ENCODE results near the gene TACR1. TPM values are rescaled to one million over a fixed set of nuclear protein-coding genes. Genes with fewer than 3 reads are reported as not detected.

The TACR1 gene
- total RNA-seq, 1 experiment from 2014 or later = not detected

DNA sequence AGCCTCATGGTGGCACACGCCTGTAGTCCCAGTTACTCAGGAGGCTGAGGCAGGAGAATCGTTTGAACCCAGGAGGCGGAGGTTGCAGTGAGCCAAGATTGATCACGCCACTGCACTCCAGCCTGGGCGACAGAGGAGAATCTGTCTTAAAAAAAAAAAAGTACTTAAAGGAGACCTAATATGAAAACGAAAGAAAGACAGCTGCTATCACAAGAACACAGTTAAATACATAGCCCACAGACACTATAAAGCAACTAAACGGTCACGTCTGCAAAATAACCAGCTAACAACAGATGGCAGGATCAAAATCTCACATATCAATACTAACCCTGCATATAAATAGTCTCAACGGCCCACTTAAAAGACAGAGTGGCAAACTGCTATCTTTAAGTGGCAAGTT lies 43.9 kb upstream of the TACR1 start:
- no peak overlapping the region for H3K9ac ChIP-seq (ENCODE audit: low read length)
- H2AFZ ChIP-seq (ENCODE audit: low read length) = no peak overlapping the region
- H4K20me1 ChIP-seq (ENCODE audit: low read length) = no peaks in the 10 kb centered on the region
- H3K4me1 ChIP-seq (ENCODE audit: insufficient read depth, low read length) = peaks cover 19% of the 10 kb centered on the region
- ChIA-PET CTCF (no interaction called here), POLR2A (ENCODE audit: unreplicated experiment) (no interaction called here)
- no peaks in the 10 kb centered on the region for H3K9me3 ChIP-seq (ENCODE audit: low read length)
- no peaks in the 10 kb centered on the region for H3K27me3 ChIP-seq (ENCODE audit: low read length)
- H3K9me2 ChIP-seq (replicated peaks; ENCODE audit: low read length) = no peaks in the 10 kb centered on the region
- H3K27ac ChIP-seq (ENCODE audit: low read length) = no peak overlapping the region
- no peak for ATAC-seq
- no peak for DNase-seq
- no TSS peak for BruUV-seq (replicated peaks)
- intact Hi-C loops (cut with micrococcal nuclease) = loop anchor here (5.0 kb wide), 2 partner anchors 159 to 326 kb away; no protein-coding TSS in a partner anchor
- no peaks in the 10 kb centered on the region for H3F3A ChIP-seq (ENCODE audit: low read length, unreplicated experiment)
- no peak overlapping the region for H3K4me2 ChIP-seq (ENCODE audit: low read length)
- TF ChIP-seq EZH2phosphoT487 (IDR thresholded peaks at IDR 0.05; ENCODE audit: borderline replicate concordance, low read length) (no peak), EZH2 (IDR thresholded peaks at IDR 0.05; ENCODE audit: low read length, unreplicated experiment) (no peak)
- TF ChIP-seq, protein P1, sequence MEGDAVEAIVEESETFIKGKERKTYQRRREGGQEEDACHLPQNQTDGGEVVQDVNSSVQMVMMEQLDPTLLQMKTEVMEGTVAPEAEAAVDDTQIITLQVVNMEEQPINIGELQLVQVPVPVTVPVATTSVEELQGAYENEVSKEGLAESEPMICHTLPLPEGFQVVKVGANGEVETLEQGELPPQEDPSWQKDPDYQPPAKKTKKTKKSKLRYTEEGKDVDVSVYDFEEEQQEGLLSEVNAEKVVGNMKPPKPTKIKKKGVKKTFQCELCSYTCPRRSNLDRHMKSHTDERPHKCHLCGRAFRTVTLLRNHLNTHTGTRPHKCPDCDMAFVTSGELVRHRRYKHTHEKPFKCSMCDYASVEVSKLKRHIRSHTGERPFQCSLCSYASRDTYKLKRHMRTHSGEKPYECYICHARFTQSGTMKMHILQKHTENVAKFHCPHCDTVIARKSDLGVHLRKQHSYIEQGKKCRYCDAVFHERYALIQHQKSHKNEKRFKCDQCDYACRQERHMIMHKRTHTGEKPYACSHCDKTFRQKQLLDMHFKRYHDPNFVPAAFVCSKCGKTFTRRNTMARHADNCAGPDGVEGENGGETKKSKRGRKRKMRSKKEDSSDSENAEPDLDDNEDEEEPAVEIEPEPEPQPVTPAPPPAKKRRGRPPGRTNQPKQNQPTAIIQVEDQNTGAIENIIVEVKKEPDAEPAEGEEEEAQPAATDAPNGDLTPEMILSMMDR (conservative IDR thresholded peaks at IDR 0.05; ENCODE audit: low read depth, low read length) = no peak
- H3K36me3 ChIP-seq (ENCODE audit: low read depth, low read length) = no peaks in the 10 kb centered on the region
- H3K4me3 ChIP-seq (ENCODE audit: low read length) = no peak overlapping the region
- no peaks in the 10 kb centered on the region for H3K79me2 ChIP-seq (ENCODE audit: low read length)

DNA sequence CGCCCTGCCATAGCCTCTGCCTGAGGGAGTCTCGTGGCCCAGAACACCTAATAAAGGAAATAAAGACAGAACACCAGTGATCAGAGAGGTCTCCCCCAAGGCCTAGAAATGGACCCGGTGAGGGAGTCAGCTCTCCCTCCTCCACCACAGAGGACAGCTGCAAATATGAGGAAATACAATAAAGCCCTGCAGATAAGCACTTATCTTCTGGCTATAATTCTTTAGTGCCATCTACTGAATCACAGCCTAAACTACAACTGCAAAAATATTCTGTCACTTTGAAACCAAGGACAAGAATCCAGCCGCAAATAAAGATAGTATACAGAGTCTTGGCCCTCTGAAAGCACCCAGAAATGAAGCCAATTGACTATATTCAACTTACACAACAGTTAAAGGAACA lies 42.4 kb upstream of the TACR1 start:
- DNase-seq (peak; percentile 66), ATAC-seq (peak; percentile 63)
- no peaks in the 10 kb centered on the region for H3F3A ChIP-seq (ENCODE audit: low read length, unreplicated experiment)
- H3K4me3 ChIP-seq (ENCODE audit: low read length) = no peak overlapping the region
- H3K36me3 ChIP-seq (ENCODE audit: low read depth, low read length) = no peaks in the 10 kb centered on the region
- no peaks in the 10 kb centered on the region for H4K20me1 ChIP-seq (ENCODE audit: low read length)
- no peak overlapping the region for H3K4me2 ChIP-seq (ENCODE audit: low read length)
- intact Hi-C loops (cut with micrococcal nuclease) = loop anchor here (1.0 to 5.0 kb wide), 5 partner anchors 85 to 324 kb away; no protein-coding TSS in a partner anchor
- H3K27ac ChIP-seq (ENCODE audit: low read length) = no peak overlapping the region
- no peak overlapping the region for H3K9ac ChIP-seq (ENCODE audit: low read length)
- H3K27me3 ChIP-seq (ENCODE audit: low read length) = no peaks in the 10 kb centered on the region
- no peak overlapping the region for H2AFZ ChIP-seq (ENCODE audit: low read length)
- peaks cover 19% of the 10 kb centered on the region for H3K4me1 ChIP-seq (ENCODE audit: insufficient read depth, low read length)
- no peaks in the 10 kb centered on the region for H3K9me2 ChIP-seq (replicated peaks; ENCODE audit: low read length)
- POLR2A ChIA-PET (ENCODE audit: unreplicated experiment) = no interaction called here
- TF ChIP-seq EZH2phosphoT487 (IDR thresholded peaks at IDR 0.05; ENCODE audit: borderline replicate concordance, low read length) (no peak), EZH2 (IDR thresholded peaks at IDR 0.05; ENCODE audit: low read length, unreplicated experiment) (no peak)
- TF ChIP-seq, protein P1 (conservative IDR thresholded peaks at IDR 0.05; ENCODE audit: low read depth, low read length) = peak; percentile 82
- no peaks in the 10 kb centered on the region for H3K9me3 ChIP-seq (ENCODE audit: low read length)
- CTCF ChIA-PET = interaction anchor here (1.3 kb wide), 1 partner anchor 42 kb away, joined by 5 read pairs; no protein-coding TSS in a partner anchor
- no peaks in the 10 kb centered on the region for H3K79me2 ChIP-seq (ENCODE audit: low read length)
- no TSS peak for BruUV-seq (replicated peaks)

DNA sequence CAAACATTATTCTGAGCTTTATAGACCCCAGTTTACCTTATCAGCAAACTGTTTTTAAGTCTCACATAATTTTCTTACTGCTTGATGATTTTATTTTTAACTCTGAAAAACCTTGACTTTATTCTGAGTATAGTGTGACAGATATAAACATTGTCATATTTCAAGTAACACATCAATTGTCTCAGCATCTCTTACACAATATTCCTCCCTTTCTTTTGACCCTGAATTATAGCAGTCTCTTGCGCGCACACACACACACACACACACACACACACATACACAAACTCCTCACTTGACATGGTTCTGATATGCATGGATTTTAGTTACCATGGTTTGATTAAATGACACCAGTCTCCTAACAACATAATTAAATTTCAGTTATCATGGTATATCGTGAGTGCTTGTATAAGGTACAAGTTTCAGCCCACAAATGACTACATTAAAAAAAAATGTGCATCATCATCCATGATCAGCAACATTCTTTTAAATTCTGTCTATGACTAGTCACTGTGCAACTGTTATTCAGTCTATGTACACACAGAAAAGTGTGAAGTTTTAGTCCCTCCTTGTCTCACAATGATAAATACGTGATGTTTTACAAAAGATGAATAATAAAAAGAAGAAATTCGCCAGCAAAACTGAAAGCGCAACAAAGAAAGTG lies 39.5 kb upstream of the TACR1 start:
- POLR2A ChIA-PET (ENCODE audit: unreplicated experiment) = no interaction called here
- H3K79me2 ChIP-seq (ENCODE audit: low read length) = no peaks in the 10 kb centered on the region
- peak; percentile 84 for DNase-seq

More for the DNA sequence above, 39.5 kb upstream of the TACR1 start:
- Histone ChIP-seq H4K20me1 (ENCODE audit: low read length) (no peaks in the 10 kb centered on the region), H3K4me2 (ENCODE audit: low read length) (peak overlapping the region; percentile 81), H3F3A (ENCODE audit: low read length, unreplicated experiment) (no peaks in the 10 kb centered on the region), H3K9me2 (replicated peaks; ENCODE audit: low read length) (no peaks in the 10 kb centered on the region), H3K9ac (ENCODE audit: low read length) (peak overlapping the region; percentile 8), H3K4me1 (ENCODE audit: insufficient read depth, low read length) (peaks cover 19% of the 10 kb centered on the region), H2AFZ (ENCODE audit: low read length) (peak overlapping the region; percentile 70), H3K36me3 (ENCODE audit: low read depth, low read length) (no peaks in the 10 kb centered on the region), H3K4me3 (ENCODE audit: low read length) (peak overlapping the region; percentile 61), H3K27me3 (ENCODE audit: low read length) (no peaks in the 10 kb centered on the region), H3K27ac (ENCODE audit: low read length) (peak overlapping the region; percentile 44), H3K9me3 (ENCODE audit: low read length) (no peaks in the 10 kb centered on the region)
- TF ChIP-seq, protein P1 (conservative IDR thresholded peaks at IDR 0.05; ENCODE audit: low read depth, low read length) = no peak
- TF ChIP-seq EZH2phosphoT487 (IDR thresholded peaks at IDR 0.05; ENCODE audit: borderline replicate concordance, low read length) (no peak), EZH2 (IDR thresholded peaks at IDR 0.05; ENCODE audit: low read length, unreplicated experiment) (no peak)
- ATAC-seq = peak; percentile 75
- intact Hi-C loops (cut with micrococcal nuclease) = loop anchor here (1.0 kb wide), 1 partner anchor 548 kb away; no protein-coding TSS in a partner anchor
- no TSS peak for BruUV-seq (replicated peaks)
- CTCF ChIA-PET = no interaction called here
